GM19035 (cell line): Measurements from ENCODE around the gene CELF2.

Experiments used
- ATAC-seq: cut with Tn5 transposase; IDR thresholded peaks from one replicate; pipeline ENCODE4 v1.9.1; 2021; ENCODE audit not compliant: unreplicated experiment

Gene CELF2

GRCh38 chr10:11152801-11153200 is 135.1 kb downstream of the CELF2 start:
- ATAC-seq, result no peak

- ATAC-seq, result no peak
Measured at GRCh38 chr10:11153245-11153644, 135.6 kb downstream of the CELF2 start.

- ATAC-seq, result no peak
Measured at GRCh38 chr10:11153766-11154165, 136.1 kb downstream of the CELF2 start.

- ATAC-seq, result no peak
Measured at GRCh38 chr10:11154333-11154732, 136.7 kb downstream of the CELF2 start.

GRCh38 chr10:11154849-11155498 is 137.3 kb downstream of the CELF2 start:
- no peak for ATAC-seq

GRCh38 chr10:11156480-11156879 is 138.8 kb downstream of the CELF2 start:
- no peak for ATAC-seq

GRCh38 chr10:11157292-11158076 is 139.8 kb downstream of the CELF2 start:
- no peak for ATAC-seq

- ATAC-seq, result no peak
Measured at GRCh38 chr10:11158080-11158479, 140.4 kb downstream of the CELF2 start.

GRCh38 chr10:11159543-11160215 is 142.0 kb downstream of the CELF2 start:
- ATAC-seq, result no peak

- no peak for ATAC-seq
Measured at GRCh38 chr10:11161096-11161495, 143.4 kb downstream of the CELF2 start.

GRCh38 chr10:11161910-11162309 is 144.2 kb downstream of the CELF2 start:
- no peak for ATAC-seq

- peak; percentile 63 for ATAC-seq
Measured at GRCh38 chr10:11162828-11163599, 145.3 kb downstream of the CELF2 start.

- no peak for ATAC-seq
Measured at GRCh38 chr10:11163780-11164550, 146.3 kb downstream of the CELF2 start.

- no peak for ATAC-seq
Measured at GRCh38 chr10:11164551-11164802, 146.8 kb downstream of the CELF2 start.

GRCh38 chr10:11164803-11165590 is 147.3 kb downstream of the CELF2 start:
- peak; percentile 23 for ATAC-seq

GRCh38 chr10:11165591-11166543 is 148.2 kb downstream of the CELF2 start:
- peak; percentile 49 for ATAC-seq

- ATAC-seq, result no peak
Measured at GRCh38 chr10:11166550-11166949, 148.9 kb downstream of the CELF2 start.

GRCh38 chr10:11167233-11167966 is 149.7 kb downstream of the CELF2 start:
- no peak for ATAC-seq
